GM21529 (cell line): ENCODE measurements around the gene BARHL2.

ENCODE experiments used
- ATAC-seq: cut with Tn5 transposase; IDR thresholded peaks from one replicate; pipeline ENCODE4 v1.9.1; 2021; ENCODE audit not compliant: unreplicated experiment

BARHL2 gene

GRCh38 chr1:90716552-90717355 is at the start of gene BARHL2:
Gene BARHL2 (minus strand): TSS chr1:90717302. CDS start chr1:90717195, 107 bp downstream.
- no peak for ATAC-seq

- no peak for ATAC-seq
These were observed 46.8 kb upstream of the BARHL2 start for GRCh38 chr1:90763930-90764329.

GRCh38 chr1:90763506-90763905 is 46.4 kb upstream of the BARHL2 start:
- ATAC-seq, result no peak

GRCh38 chr1:90761781-90762589 is 44.9 kb upstream of the BARHL2 start:
- no peak for ATAC-seq

GRCh38 chr1:90761156-90761555 is 44.1 kb upstream of the BARHL2 start:
- no peak for ATAC-seq

GRCh38 chr1:90753556-90753955 is 36.5 kb upstream of the BARHL2 start:
- no peak for ATAC-seq

- no peak for ATAC-seq
These were observed 31.6 kb upstream of the BARHL2 start for GRCh38 chr1:90748668-90749067.

- ATAC-seq, result no peak
These were observed 29.8 kb upstream of the BARHL2 start for GRCh38 chr1:90746857-90747256.

GRCh38 chr1:90745972-90746371 is 28.9 kb upstream of the BARHL2 start:
- ATAC-seq, result no peak

GRCh38 chr1:90732136-90732535 is 15.0 kb upstream of the BARHL2 start:
- no peak for ATAC-seq

GRCh38 chr1:90731382-90732050 is 14.4 kb upstream of the BARHL2 start:
- ATAC-seq, result no peak

- no peak for ATAC-seq
These were observed 13.3 kb upstream of the BARHL2 start for GRCh38 chr1:90730243-90731022.

GRCh38 chr1:90729504-90730242 is 12.6 kb upstream of the BARHL2 start:
- ATAC-seq, result no peak

- no peak for ATAC-seq
These were observed 11.6 kb upstream of the BARHL2 start for GRCh38 chr1:90728502-90729287.

- ATAC-seq, result no peak
These were observed 10.9 kb upstream of the BARHL2 start for GRCh38 chr1:90727917-90728501.

- ATAC-seq, result no peak
These were observed 9.9 kb upstream of the BARHL2 start for GRCh38 chr1:90726986-90727480.

- ATAC-seq, result no peak
These were observed 9.4 kb upstream of the BARHL2 start for GRCh38 chr1:90726425-90726985.

- no peak for ATAC-seq
These were observed 8.7 kb upstream of the BARHL2 start for GRCh38 chr1:90725657-90726424.
